ENCODE measurements around the gene STXBP6.

The STXBP6 gene

DNA sequence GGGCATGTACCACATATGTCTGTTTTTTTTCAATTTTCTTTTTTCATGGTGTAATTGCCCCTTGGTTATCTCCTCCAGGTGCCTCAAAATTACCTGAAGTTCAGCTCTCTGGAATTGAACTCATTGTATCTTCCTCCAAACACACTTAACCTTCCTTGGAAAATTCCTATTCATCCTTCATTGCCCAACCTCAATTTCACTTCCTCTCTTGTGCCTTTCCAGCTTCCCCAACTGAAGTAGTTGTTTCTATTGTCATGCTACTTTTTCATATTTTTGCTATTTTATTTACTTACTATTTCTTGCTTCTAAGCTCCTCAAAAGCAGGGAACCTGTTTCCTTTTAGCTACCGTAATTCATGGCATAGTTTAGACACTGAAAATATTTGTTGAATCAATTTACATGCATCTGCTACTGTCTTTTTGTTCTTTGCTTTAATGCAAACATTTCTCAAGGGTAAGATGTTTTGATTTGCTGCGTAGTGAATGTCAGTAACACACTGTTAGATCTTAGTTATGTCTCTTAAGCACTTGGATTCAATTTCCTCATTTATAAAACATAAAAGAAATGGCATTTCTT is 37.0 kb upstream of the STXBP6 start (continued):
- TF ChIP-seq, protein P1, sequence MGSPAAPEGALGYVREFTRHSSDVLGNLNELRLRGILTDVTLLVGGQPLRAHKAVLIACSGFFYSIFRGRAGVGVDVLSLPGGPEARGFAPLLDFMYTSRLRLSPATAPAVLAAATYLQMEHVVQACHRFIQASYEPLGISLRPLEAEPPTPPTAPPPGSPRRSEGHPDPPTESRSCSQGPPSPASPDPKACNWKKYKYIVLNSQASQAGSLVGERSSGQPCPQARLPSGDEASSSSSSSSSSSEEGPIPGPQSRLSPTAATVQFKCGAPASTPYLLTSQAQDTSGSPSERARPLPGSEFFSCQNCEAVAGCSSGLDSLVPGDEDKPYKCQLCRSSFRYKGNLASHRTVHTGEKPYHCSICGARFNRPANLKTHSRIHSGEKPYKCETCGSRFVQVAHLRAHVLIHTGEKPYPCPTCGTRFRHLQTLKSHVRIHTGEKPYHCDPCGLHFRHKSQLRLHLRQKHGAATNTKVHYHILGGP (tag by site-specific recombination; IDR thresholded peaks at IDR 0.05) = no peak
- TF ChIP-seq ZBTB1 (tag by site-specific recombination; IDR thresholded peaks at IDR 0.05) = no peak
- no peak for TF ChIP-seq ZNF624 (tag by site-specific recombination; IDR thresholded peaks at IDR 0.05)
- TF ChIP-seq ZNF112 (tag by site-specific recombination; IDR thresholded peaks at IDR 0.05) = no peak
- TF ChIP-seq HOXA7 (CRISPR knock-in tag; IDR thresholded peaks at IDR 0.05; ENCODE audit: borderline replicate concordance) = no peak
- TF ChIP-seq, protein P2, sequence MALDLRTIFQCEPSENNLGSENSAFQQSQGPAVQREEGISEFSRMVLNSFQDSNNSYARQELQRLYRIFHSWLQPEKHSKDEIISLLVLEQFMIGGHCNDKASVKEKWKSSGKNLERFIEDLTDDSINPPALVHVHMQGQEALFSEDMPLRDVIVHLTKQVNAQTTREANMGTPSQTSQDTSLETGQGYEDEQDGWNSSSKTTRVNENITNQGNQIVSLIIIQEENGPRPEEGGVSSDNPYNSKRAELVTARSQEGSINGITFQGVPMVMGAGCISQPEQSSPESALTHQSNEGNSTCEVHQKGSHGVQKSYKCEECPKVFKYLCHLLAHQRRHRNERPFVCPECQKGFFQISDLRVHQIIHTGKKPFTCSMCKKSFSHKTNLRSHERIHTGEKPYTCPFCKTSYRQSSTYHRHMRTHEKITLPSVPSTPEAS (tag by site-specific recombination; IDR thresholded peaks at IDR 0.05) = no peak

DNA sequence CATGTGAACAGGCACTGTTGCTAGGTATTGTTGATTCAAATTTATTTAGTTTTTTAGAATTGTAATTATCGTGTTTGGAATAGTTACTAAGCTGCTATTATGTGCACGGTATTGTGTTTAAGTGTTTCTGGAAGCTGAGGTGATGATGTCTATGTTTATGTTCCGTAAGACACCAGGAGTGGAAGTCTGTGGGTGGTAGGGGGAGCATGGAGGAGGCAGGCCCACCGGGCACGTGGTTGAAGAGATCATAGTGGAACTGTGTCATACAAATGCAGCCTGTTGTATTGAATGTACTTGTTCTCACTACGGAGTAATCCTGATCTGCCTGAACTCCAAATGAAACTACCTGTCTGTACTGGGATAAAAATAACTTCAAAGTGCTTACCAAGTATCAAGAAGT is 36.1 kb upstream of the STXBP6 start:
- POLR2A ChIA-PET = no interaction called here
- CTCF ChIA-PET = interaction anchor here (1.9 kb wide), 1 partner anchor 47 kb away, joined by 10 read pairs; no protein-coding TSS in a partner anchor

DNA sequence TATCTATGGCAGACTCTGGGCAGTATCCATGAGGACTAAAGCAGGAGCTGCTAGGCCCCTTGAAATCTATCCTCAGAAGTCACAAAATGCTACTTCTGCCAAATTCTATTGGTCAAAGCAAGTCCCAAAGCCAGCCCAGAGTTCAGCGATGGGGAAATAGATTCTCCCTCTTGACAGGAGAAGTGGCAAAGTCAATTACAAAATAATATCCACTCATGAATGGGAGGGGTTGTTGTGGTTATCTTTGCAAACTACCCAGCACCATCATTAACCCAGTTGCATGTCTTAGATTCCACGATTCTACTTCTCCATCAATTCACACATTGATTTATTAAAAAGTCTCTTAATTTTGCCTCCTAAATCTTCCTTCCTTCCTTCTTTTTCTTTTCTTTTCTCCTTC is 30.7 kb upstream of the STXBP6 start:
- Histone ChIP-seq H3K36me3 (ENCODE audit: control insufficient read depth in 2 of 2, insufficient read depth in 1 of 2, low read length in 2 of 2) (no peaks in the 10 kb centered on the region), H3K4me1 (ENCODE audit: control insufficient read depth, insufficient read depth, low read length) (peaks cover under 1% of the 10 kb centered on the region; the same call in 1 of the 2 replicates), H3K27ac (ENCODE audit: extremely low read depth, low read depth, low read length) (no peak overlapping the region), H3K4me3 (ENCODE audit: low read depth, low read length) (no peak overlapping the region), H3K9me3 (ENCODE audit: control insufficient read depth, insufficient read depth, low read depth, low read length) (no peaks in the 10 kb centered on the region; the same call in none of the 2 replicates)
- ChIA-PET POLR2A (no interaction called here), CTCF (no interaction called here)
- TF ChIP-seq OSR2 (tag by site-specific recombination; IDR thresholded peaks at IDR 0.05) (no peak), KLF8 (tag by site-specific recombination; IDR thresholded peaks at IDR 0.05) (no peak), ZNF248 (tag by site-specific recombination; IDR thresholded peaks at IDR 0.05) (no peak), RBAK (tag by site-specific recombination; IDR thresholded peaks at IDR 0.05) (no peak), ZNF76 (tag by site-specific recombination; IDR thresholded peaks at IDR 0.05; ENCODE audit: borderline replicate concordance, low read depth) (no peak), ZFHX2 (tag by site-specific recombination; conservative IDR thresholded peaks at IDR 0.05) (no peak), SETDB1 (IDR thresholded peaks at IDR 0.05; ENCODE audit: insufficient read length, low read length) (no peak), ZNF341 (tag by site-specific recombination; IDR thresholded peaks at IDR 0.05; ENCODE audit: low read depth) (no peak), ZNF658 (tag by site-specific recombination; IDR thresholded peaks at IDR 0.05) (no peak), ZNF133 (tag by site-specific recombination; IDR thresholded peaks at IDR 0.05) (no peak), MEIS1 (CRISPR knock-in tag; IDR thresholded peaks at IDR 0.05; ENCODE audit: borderline replicate concordance) (no peak), ZNF132 (tag by site-specific recombination; IDR thresholded peaks at IDR 0.05; ENCODE audit: borderline replicate concordance) (no peak), ZNF354C (tag by site-specific recombination; IDR thresholded peaks at IDR 0.05; ENCODE audit: borderline replicate concordance, low read depth) (no peak)
- TF ChIP-seq, protein P3, sequence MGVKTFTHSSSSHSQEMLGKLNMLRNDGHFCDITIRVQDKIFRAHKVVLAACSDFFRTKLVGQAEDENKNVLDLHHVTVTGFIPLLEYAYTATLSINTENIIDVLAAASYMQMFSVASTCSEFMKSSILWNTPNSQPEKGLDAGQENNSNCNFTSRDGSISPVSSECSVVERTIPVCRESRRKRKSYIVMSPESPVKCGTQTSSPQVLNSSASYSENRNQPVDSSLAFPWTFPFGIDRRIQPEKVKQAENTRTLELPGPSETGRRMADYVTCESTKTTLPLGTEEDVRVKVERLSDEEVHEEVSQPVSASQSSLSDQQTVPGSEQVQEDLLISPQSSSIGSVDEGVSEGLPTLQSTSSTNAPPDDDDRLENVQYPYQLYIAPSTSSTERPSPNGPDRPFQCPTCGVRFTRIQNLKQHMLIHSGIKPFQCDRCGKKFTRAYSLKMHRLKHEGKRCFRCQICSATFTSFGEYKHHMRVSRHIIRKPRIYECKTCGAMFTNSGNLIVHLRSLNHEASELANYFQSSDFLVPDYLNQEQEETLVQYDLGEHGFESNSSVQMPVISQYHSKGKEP (tag by site-specific recombination; IDR thresholded peaks at IDR 0.05) = no peak

More for the DNA sequence above, 36.1 kb upstream of the STXBP6 start:
- no peaks in the 10 kb centered on the region for H3K9me3 ChIP-seq (ENCODE audit: control insufficient read depth, insufficient read depth, low read depth, low read length)
- no peaks in the 10 kb centered on the region for H3K36me3 ChIP-seq (ENCODE audit: control insufficient read depth in 2 of 2, insufficient read depth in 1 of 2, low read length in 2 of 2)
- no peak overlapping the region for H3K4me3 ChIP-seq (ENCODE audit: low read depth, low read length)
- H3K27ac ChIP-seq (ENCODE audit: extremely low read depth, low read depth, low read length) = no peak overlapping the region
- H3K4me1 ChIP-seq (ENCODE audit: control insufficient read depth, insufficient read depth, low read length) = no peaks in the 10 kb centered on the region
- TF ChIP-seq ZNF76 (tag by site-specific recombination; IDR thresholded peaks at IDR 0.05; ENCODE audit: borderline replicate concordance, low read depth) = no peak
- TF ChIP-seq, protein P4, sequence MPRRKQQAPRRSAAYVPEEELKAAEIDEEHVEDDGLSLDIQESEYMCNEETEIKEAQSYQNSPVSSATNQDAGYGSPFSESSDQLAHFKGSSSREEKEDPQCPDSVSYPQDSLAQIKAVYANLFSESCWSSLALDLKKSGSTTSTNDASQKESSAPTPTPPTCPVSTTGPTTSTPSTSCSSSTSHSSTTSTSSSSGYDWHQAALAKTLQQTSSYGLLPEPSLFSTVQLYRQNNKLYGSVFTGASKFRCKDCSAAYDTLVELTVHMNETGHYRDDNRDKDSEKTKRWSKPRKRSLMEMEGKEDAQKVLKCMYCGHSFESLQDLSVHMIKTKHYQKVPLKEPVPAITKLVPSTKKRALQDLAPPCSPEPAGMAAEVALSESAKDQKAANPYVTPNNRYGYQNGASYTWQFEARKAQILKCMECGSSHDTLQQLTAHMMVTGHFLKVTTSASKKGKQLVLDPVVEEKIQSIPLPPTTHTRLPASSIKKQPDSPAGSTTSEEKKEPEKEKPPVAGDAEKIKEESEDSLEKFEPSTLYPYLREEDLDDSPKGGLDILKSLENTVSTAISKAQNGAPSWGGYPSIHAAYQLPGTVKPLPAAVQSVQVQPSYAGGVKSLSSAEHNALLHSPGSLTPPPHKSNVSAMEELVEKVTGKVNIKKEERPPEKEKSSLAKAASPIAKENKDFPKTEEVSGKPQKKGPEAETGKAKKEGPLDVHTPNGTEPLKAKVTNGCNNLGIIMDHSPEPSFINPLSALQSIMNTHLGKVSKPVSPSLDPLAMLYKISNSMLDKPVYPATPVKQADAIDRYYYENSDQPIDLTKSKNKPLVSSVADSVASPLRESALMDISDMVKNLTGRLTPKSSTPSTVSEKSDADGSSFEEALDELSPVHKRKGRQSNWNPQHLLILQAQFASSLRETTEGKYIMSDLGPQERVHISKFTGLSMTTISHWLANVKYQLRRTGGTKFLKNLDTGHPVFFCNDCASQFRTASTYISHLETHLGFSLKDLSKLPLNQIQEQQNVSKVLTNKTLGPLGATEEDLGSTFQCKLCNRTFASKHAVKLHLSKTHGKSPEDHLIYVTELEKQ (tag by site-specific recombination; IDR thresholded peaks at IDR 0.05; ENCODE audit: borderline replicate concordance) = no peak
- peak; percentile 55; the same call in 1 of the 2 replicates for TF ChIP-seq EGR2 (tag by site-specific recombination; IDR thresholded peaks at IDR 0.05; ENCODE audit: low read depth)
- TF ChIP-seq ZFHX2 (tag by site-specific recombination; conservative IDR thresholded peaks at IDR 0.05) = peak; percentile 50; the same call in 1 of the 2 replicates

All from HEK293 (cell line).